Right ventricle myocardium inferior (tissue), 1 donor: ENCODE results near the gene HHATL. TPM values are rescaled to one million over a fixed set of nuclear protein-coding genes. Genes with fewer than 3 reads are reported as not detected.

Experiments used
- ATAC-seq: fragments of 200-7000 bp; cut with Tn5 transposase; one replicate; pipeline ENCODE4 v1.9.1; 2020; ENCODE audit warnings: mild to moderate bottlenecking, moderate library complexity
- DNase-seq: peaks from one replicate; pipeline ENCODE4 v3.0.0; 2021; ENCODE audit errors: missing footprints
- intact Hi-C: fragments of 100-400 bp; cut with DNase I; formaldehyde crosslinking; loops from one replicate; pipeline ENCODE4 v1.11.0; 2022
- total RNA-seq: library from RNA; stranded (reverse); fragmentation: NEBNext Ultra II Directional; extraction: Animal tissue kit (Norgen Biotek cat#: 25700); gene quantifications from one replicate; pipeline ENCODE4 v1.2.1, GENCODE V29; 2021
- donor health status: DM: no; HTN: yes; CAD: no; lungs with severe emphysema.

HHATL gene
- total RNA-seq, 1 donor from 2014 or later: 440 TPM

GRCh38 chr3:42719002-42719401 lies 16.4 kb upstream of the HHATL start:
- ATAC-seq: no peak
- no peak for DNase-seq
- intact Hi-C loops: no loop called here

GRCh38 chr3:42718338-42718737 lies 15.7 kb upstream of the HHATL start:
- intact Hi-C loops: no loop called here
- ATAC-seq (no peak), DNase-seq (no peak)

GRCh38 chr3:42717306-42717705 lies 14.7 kb upstream of the HHATL start:
- intact Hi-C loops: no loop called here
- no peak for ATAC-seq
- no peak for DNase-seq

GRCh38 chr3:42714171-42714852 lies 11.7 kb upstream of the HHATL start:
- ATAC-seq: no peak
- DNase-seq: no peak
- intact Hi-C loops: no loop called here

GRCh38 chr3:42713747-42714146 lies 11.1 kb upstream of the HHATL start:
- ATAC-seq (no peak), DNase-seq (no peak)
- intact Hi-C loops: no loop called here

GRCh38 chr3:42712688-42713372 lies 10.2 kb upstream of the HHATL start:
- intact Hi-C loops: no loop called here
- no peak for DNase-seq

GRCh38 chr3:42712344-42712648 lies 9.7 kb upstream of the HHATL start:
- no peak for DNase-seq
- intact Hi-C loops: no loop called here
- no peak for ATAC-seq

More at GRCh38 chr3:42712688-42713372, 10.2 kb upstream of the HHATL start:
- no peak for ATAC-seq

- ATAC-seq (no peak), DNase-seq (no peak)
- intact Hi-C loops: no loop called here
These were observed 9.1 kb upstream of the HHATL start for GRCh38 chr3:42711491-42712343.

GRCh38 chr3:42710323-42711021 lies 7.9 kb upstream of the HHATL start:
- ATAC-seq: no peak

GRCh38 chr3:42709621-42710020 lies 7.0 kb upstream of the HHATL start:
- intact Hi-C loops: no loop called here
- ATAC-seq: no peak
- DNase-seq: no peak

More at GRCh38 chr3:42710323-42711021, 7.9 kb upstream of the HHATL start:
- no peak for DNase-seq
- intact Hi-C loops: no loop called here

- no peak for DNase-seq
- intact Hi-C loops: no loop called here
- no peak for ATAC-seq
These were observed 6.1 kb upstream of the HHATL start for GRCh38 chr3:42708611-42709151.

GRCh38 chr3:42707620-42708355 lies 5.2 kb upstream of the HHATL start:
- DNase-seq (no peak), ATAC-seq (no peak)
- intact Hi-C loops: no loop called here

- ATAC-seq: no peak
- no peak for DNase-seq
- intact Hi-C loops: no loop called here
These were observed 4.4 kb upstream of the HHATL start for GRCh38 chr3:42706721-42707619.

- intact Hi-C loops: no loop called here
- no peak for DNase-seq
- ATAC-seq: no peak
These were observed 3.5 kb upstream of the HHATL start for GRCh38 chr3:42705962-42706585.

GRCh38 chr3:42705058-42705767 lies 2.6 kb upstream of the HHATL start:
- intact Hi-C loops: no loop called here

GRCh38 chr3:42704136-42704841 lies 1.7 kb upstream of the HHATL start:
- DNase-seq: no peak
- intact Hi-C loops: no loop called here
- ATAC-seq: no peak

More at GRCh38 chr3:42705058-42705767, 2.6 kb upstream of the HHATL start:
- ATAC-seq (no peak), DNase-seq (no peak)
